Astrocyte of the cerebellum (primary cell): ENCODE measurements around the gene UBQLN3.

Experiments
- DNase-seq: peaks from one replicate; pipeline ENCODE4 v3.0.0-alpha.2; 2011; ENCODE audit warnings: low read depth
- H3K4me3 ChIP-seq: 2 replicates; pipeline ENCODE4 v1.5.1; 2011; ENCODE audit warnings: mild to moderate bottlenecking, low read depth, low read length, moderate library complexity
- in situ Hi-C: cut with HindIII; loops from 2 replicates; pipeline ENCODE4 v1.10.0; 2017; ENCODE audit warnings: low sequenced_read_pairs
- TF ChIP-seq, protein P1 (sequence below): IDR thresholded peaks from 2 replicates; pipeline ENCODE4 v1.5.1; 2012; ENCODE audit warnings: low read length, low read depth, moderate library complexity, mild to moderate bottlenecking; ENCODE audit errors: missing control alignments

The UBQLN3 gene

DNA sequence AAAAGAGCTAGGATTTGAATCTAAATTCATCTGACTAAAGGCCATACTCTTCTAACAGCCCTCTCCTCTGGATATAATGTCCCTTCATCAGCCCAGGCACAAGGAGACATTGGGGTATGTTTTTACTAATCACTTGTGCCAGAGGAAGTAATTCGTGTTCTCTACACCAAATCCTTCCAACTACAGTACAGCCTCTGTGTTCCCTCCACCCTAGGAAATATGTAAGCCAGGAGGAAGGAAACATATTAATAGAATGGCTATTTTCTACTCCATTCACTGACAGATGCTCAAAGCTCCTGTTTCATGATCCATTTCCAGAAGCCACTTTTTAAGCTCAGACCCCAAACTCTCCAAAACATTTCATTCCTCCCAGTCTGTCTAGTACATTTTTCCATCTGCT lies 18.7 kb upstream of the UBQLN3 start:
- no peak overlapping the region for H3K4me3 ChIP-seq
- in situ Hi-C loops, result no loop called here
- TF ChIP-seq, protein P1, sequence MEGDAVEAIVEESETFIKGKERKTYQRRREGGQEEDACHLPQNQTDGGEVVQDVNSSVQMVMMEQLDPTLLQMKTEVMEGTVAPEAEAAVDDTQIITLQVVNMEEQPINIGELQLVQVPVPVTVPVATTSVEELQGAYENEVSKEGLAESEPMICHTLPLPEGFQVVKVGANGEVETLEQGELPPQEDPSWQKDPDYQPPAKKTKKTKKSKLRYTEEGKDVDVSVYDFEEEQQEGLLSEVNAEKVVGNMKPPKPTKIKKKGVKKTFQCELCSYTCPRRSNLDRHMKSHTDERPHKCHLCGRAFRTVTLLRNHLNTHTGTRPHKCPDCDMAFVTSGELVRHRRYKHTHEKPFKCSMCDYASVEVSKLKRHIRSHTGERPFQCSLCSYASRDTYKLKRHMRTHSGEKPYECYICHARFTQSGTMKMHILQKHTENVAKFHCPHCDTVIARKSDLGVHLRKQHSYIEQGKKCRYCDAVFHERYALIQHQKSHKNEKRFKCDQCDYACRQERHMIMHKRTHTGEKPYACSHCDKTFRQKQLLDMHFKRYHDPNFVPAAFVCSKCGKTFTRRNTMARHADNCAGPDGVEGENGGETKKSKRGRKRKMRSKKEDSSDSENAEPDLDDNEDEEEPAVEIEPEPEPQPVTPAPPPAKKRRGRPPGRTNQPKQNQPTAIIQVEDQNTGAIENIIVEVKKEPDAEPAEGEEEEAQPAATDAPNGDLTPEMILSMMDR, result no peak
- no peak for DNase-seq

DNA sequence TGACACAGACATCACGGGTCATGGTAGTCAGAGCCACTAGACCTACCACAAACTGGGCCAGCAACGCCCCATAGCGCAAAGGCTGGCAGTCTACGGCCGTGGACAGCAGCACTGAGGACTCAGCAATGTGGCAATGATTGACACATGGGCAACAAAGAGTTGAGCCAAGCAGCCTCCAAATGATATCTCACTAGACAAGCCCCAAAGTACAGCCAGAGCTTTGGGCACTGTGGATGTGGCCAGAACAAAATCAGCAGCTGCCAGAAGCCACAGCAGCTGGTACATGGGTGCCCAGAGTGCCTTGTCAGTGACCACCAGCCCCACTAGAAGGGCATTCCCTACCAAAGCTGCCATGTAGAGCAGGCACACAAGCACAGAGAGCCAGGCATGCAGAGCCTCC lies 18.0 kb upstream of the UBQLN3 start:
- in situ Hi-C loops, result no loop called here
- DNase-seq, result no peak
- H3K4me3 ChIP-seq, result no peak overlapping the region
- TF ChIP-seq, protein P1, result no peak

DNA sequence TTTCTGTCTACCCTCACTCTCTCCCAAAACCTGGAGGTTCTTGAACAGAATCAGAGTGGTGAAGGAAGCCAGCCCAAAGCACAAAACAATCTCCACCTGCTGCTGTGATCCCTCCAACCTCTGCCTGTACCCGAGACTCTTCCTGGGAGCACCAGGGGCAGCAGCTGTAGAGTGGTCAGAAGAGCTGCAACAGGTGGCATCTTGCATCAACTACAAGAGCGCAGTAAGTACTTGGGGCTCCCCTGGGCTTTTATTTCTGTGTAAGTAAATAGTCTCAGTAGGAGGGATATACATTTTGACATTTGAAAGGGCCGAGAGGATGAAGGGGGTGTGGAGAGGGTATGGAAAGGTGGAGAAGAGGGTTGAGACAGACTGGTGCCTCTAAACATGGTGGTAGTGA lies 15.0 kb upstream of the UBQLN3 start:
- in situ Hi-C loops, result no loop called here
- no peak for DNase-seq
- TF ChIP-seq, protein P1, result no peak
- no peak overlapping the region for H3K4me3 ChIP-seq

DNA sequence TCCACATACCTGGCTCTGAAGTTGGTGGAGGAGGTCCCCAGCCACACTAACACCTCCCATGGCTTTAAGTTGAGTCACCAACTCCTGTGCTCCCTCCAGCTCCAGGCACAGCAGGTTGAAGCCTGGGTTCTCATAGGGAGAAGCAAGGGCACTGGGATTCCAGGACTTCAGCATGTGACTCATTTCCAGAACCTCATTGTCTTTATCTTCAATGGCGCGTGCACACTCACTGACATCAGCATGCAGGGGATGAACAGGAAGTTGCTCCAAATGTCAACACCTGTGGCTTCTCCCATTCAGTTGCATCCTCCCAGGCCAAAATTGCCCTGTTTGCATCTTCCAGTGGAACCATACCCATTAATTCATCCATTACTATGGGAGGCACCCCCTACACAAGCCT lies 12.6 kb upstream of the UBQLN3 start:
- in situ Hi-C loops, result no loop called here
- no peak for DNase-seq
- TF ChIP-seq, protein P1, result no peak
- H3K4me3 ChIP-seq, result no peak overlapping the region

DNA sequence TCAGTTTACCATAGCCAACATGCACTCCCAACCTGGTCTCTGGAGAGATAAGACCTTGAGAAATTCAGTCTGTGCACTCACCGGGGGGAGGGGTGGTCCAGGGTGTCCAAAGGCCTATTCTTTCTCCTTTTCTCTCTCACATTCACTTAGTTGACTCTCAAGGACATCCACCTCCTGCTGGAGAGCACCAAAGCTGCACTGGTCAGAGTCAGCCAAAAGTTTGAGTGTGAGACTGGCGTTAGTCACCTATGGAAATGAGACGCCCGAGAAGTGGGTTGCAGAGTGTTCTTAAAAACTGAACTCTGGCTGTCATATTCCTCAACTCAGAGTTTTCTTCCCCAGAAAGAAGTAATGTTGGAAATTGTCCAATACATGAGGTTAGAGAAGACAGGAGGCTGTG lies 11.8 kb upstream of the UBQLN3 start:
- H3K4me3 ChIP-seq, result no peak overlapping the region
- in situ Hi-C loops, result no loop called here
- DNase-seq, result no peak
- TF ChIP-seq, protein P1, result no peak

DNA sequence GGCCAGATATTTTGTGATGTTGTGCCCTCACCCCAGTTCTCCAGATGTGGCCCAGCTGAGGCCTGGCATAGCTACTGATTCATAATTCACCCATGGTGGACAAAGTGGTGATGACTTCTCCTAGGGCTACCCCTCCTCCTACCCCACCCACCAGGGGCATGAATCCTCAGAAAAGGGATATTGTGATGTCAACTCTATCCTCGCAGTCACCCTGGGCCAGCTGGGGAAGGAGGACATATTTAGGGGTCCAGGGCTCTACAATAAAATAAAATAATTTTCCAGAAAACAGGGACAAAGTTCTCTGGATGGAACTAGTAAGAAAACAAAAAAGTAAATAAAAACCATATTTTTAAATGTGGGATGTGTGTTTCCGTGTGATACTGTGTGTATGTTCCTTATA lies 6.8 kb upstream of the UBQLN3 start, which contains the start of gene UBQLNL:
TSS of gene UBQLNL (minus strand) at position 101 of the 400 bp plus-strand sequence. CDS start 258 bp downstream, outside the sequence.
- TF ChIP-seq, protein P1, result no peak
- DNase-seq, result no peak

DNA sequence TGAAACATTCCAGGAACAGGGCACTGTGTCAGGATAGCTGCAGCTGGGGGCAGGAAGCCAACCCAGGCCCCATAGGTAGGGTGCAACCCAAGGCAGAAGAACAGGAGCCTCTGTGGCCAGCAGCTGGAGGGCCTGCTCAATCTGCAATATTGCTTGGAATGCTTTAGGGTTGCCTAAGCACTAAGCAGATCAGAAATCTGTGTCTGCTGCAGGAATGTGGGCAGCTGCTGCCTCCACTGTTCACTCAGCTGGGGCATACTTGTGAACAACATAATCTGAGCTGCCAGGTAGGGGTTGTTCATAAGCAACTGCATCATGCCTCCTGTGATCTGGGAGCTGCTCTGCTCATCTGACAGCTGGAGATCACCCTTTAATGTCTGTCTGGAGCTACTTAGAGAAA lies 5.1 kb upstream of the UBQLN3 start:
- no peak overlapping the region for H3K4me3 ChIP-seq
- in situ Hi-C loops, result no loop called here
- no peak for DNase-seq
- TF ChIP-seq, protein P1, result no peak

More for the DNA sequence above, 6.8 kb upstream of the UBQLN3 start, which contains the start of gene UBQLNL:
- no peak within 1 kb of the TSS for H3K4me3 ChIP-seq
- in situ Hi-C loops, result no loop called here
